Measurements from ENCODE around the gene CD44. TPM values are rescaled to one million over a fixed set of nuclear protein-coding genes. Genes with fewer than 3 reads are reported as not detected.

CD44 gene
- total RNA-seq, 2 donors from 2014 or later: 385 to 504 TPM

Other genes starting within 250 kb of the CD44 start
- gene APIP, start 222.8 kb upstream of the CD44 start, total RNA-seq: 10 to 100 TPM; 30.9 to 33.1 TPM
- gene PDHX, start 222.6 kb upstream of the CD44 start, total RNA-seq: 10 to 100 TPM; 28.7 to 31.9 TPM

Data from activated T-cell treated with anti-CD3 and anti-CD28 coated beads, Interleukin-2, amount 50 U/mL, for 72 hours (primary cell).